Thoracic aorta (tissue), 2 donors: ENCODE measurements around the gene ATM. TPM values are rescaled to one million over a fixed set of nuclear protein-coding genes. Genes with fewer than 3 reads are reported as not detected.

Experiments used
- ATAC-seq: fragments of 150-250 bp; one replicate; pipeline ENCODE4 v1.8.0; 2017; ENCODE audit warnings: low read depth; ENCODE audit not compliant: insufficient number of reproducible peaks, low FRiP score
- DNase-seq: peaks from one replicate; pipeline ENCODE4 v3.0.0-alpha.2; 2020; ENCODE audit warnings: low spot score
- H3K27ac ChIP-seq, 2 donors: fragments of 200-600 bp; sonication (generic); 1 replicate in 1 of 2; 2 replicates in 1 of 2; pipeline ENCODE4 v1.5.1; 2016; ENCODE audit warnings: mild to moderate bottlenecking in 2 of 2, moderate library complexity in 2 of 2
- H3K27me3 ChIP-seq: fragments of 200-600 bp; sonication (generic); replicated peaks from 2 replicates; pipeline ENCODE4 v1.6.0; 2016; ENCODE audit warnings: mild to moderate bottlenecking; ENCODE audit not compliant: insufficient read depth
- H3K36me3 ChIP-seq: fragments of 200-600 bp; sonication (generic); one replicate; pipeline ENCODE4 v1.5.1; 2016
- H3K4me1 ChIP-seq, 2 donors: fragments of 200-600 bp; sonication (generic); 1 replicate in 1 of 2; 2 replicates in 1 of 2; pipeline versions ENCODE4 v1.5.1 to v1.6.0; 2016; ENCODE audit warnings: low read depth in 2 of 2, mild to moderate bottlenecking in 1 of 2; ENCODE audit not compliant: control insufficient read depth in 1 of 2
- H3K4me3 ChIP-seq: fragments of 200-600 bp; sonication (generic); 2 replicates; pipeline ENCODE4 v1.5.1; 2016; ENCODE audit warnings: mild to moderate bottlenecking
- H3K9me3 ChIP-seq: fragments of 200-600 bp; sonication (generic); 2 replicates; pipeline ENCODE4 v1.5.1; 2016
- CTCF ChIP-seq: fragments of 200-600 bp; sonication (generic); IDR thresholded peaks from one replicate; pipeline ENCODE4 v1.5.1; 2019; ENCODE audit warnings: antibody characterized with exemption
- total RNA-seq, 2 donors: library from RNA; depleted of rRNA; stranded (reverse); fragments of >200 nt; gene quantifications; one replicate each; pipeline versions ENCODE4 v1.1.0 to v1.2.3, GENCODE V29; 2016

Gene ATM
- total RNA-seq, 2 donors from 2014 or later = 70.4 to 85.1 TPM

DNA sequence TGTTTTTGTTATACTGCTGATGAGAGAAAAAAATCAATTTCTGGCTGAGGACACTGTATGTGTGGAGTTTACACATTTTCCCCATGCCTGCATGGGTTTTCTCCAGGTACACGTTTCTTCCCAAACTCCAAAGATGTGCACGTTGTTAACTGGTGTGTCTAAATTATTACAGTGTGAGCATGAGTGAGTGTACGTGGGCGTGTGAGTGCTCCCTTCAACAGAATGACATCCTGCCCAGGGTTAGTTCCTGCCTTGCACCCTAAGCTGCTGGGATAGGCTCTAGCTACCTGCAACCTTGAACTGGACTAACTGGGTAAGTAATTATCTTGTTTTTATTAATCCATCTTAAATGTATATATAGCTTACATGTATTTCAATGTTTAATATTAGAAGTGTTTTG, 5.9 kb upstream of the ATM start:
- H3K36me3 ChIP-seq = peaks cover 2% of the 10 kb centered on the region
- H3K27me3 ChIP-seq = no peaks in the 10 kb centered on the region
- H3K4me3 ChIP-seq = no peak overlapping the region
- DNase-seq (no peak), ATAC-seq (no peak)
- peaks cover 9 to 29% of the 10 kb centered on the region in 2 donors for H3K4me1 ChIP-seq
- no peak overlapping the region for H3K27ac ChIP-seq
- no peak for TF ChIP-seq CTCF
- no peaks in the 10 kb centered on the region for H3K9me3 ChIP-seq

- DNase-seq (no peak), ATAC-seq (no peak)
- peaks cover 9 to 29% of the 10 kb centered on the region in 2 donors for H3K4me1 ChIP-seq
- H3K27me3 ChIP-seq = no peaks in the 10 kb centered on the region
- no peaks in the 10 kb centered on the region for H3K9me3 ChIP-seq
- no peak for TF ChIP-seq CTCF
- no peak overlapping the region for H3K27ac ChIP-seq
- no peak overlapping the region for H3K4me3 ChIP-seq
- H3K36me3 ChIP-seq = no peaks in the 10 kb centered on the region
These were observed 4.4 kb upstream of the ATM start for GRCh38 chr11:108218455-108218854.

GRCh38 chr11:108218912-108219783, 3.7 kb upstream of the ATM start:
- no peak for TF ChIP-seq CTCF
- Histone ChIP-seq H3K4me3 (no peak overlapping the region), H3K9me3 (no peaks in the 10 kb centered on the region), H3K27ac (no peak overlapping the region), H3K36me3 (no peaks in the 10 kb centered on the region), H3K4me1 (peaks cover 11 to 34% of the 10 kb centered on the region in 2 donors), H3K27me3 (no peaks in the 10 kb centered on the region)
- DNase-seq (no peak), ATAC-seq (no peak)

DNA sequence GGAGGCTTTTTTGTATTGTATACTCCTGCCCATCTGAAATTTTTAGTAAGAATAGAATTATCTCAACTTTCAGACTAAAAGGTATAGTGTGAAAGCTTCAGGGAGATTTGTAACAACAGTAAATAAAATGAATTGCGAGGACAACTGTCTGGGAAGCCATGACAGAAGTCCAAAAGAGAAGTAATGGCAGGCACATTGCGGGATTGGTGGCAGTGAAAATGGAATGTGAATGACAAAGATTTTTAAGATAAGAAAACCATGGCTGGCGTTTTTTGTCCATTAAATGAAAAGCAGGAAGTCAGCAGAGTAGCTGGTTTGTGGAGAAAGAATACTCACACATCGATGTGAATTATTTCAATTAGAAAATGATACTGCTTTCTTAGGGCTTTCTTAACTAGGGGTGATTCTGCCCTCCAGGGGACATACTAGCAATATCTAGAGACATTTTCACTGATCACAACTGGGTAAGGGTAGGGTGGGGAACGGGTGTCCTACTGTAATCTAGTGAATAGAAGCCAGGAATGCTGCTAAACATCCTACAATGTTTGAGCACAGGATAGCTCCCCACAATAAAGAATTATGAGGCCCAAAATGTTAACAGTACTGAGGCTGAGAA, 2.0 kb upstream of the ATM start:
- Histone ChIP-seq H3K4me1 (peaks cover 22 to 49% of the 10 kb centered on the region in 2 donors), H3K9me3 (no peaks in the 10 kb centered on the region), H3K27ac (no peak overlapping the region), H3K4me3 (peak overlapping the region; percentile 88), H3K27me3 (no peaks in the 10 kb centered on the region), H3K36me3 (no peaks in the 10 kb centered on the region)
- ATAC-seq = no peak
- DNase-seq = no peak
- no peak for TF ChIP-seq CTCF

- H3K36me3 ChIP-seq = no peaks in the 10 kb centered on the region
- ATAC-seq (no peak), DNase-seq (no peak)
- no peak for TF ChIP-seq CTCF
- H3K27me3 ChIP-seq = no peaks in the 10 kb centered on the region
- H3K27ac ChIP-seq = peak overlapping the region; percentile 94 to 95
- no peaks in the 10 kb centered on the region for H3K9me3 ChIP-seq
- H3K4me1 ChIP-seq = peaks cover 22 to 49% of the 10 kb centered on the region in 2 donors
- H3K4me3 ChIP-seq = peak overlapping the region; percentile 88
These were observed 1.5 kb upstream of the ATM start for GRCh38 chr11:108221371-108221770.
